NK-92 (cell line): ENCODE data around the gene PET117.
A peak's percentile ranks its signal among the peaks of the same experiment; 100 is the strongest.
"Not testable (repeated sequence)": the region's sequence is repeated elsewhere in the genome, so short reads cannot be mapped to it uniquely, and the experiment has no call there.

Source experiments
- DNase-seq: peaks from one replicate; lab custom pipeline; 2025; ENCODE audit not compliant: unreplicated experiment; lab: John Stamatoyannopoulos, UW

The PET117 gene, protein sequence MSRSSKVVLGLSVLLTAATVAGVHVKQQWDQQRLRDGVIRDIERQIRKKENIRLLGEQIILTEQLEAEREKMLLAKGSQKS

DNA sequence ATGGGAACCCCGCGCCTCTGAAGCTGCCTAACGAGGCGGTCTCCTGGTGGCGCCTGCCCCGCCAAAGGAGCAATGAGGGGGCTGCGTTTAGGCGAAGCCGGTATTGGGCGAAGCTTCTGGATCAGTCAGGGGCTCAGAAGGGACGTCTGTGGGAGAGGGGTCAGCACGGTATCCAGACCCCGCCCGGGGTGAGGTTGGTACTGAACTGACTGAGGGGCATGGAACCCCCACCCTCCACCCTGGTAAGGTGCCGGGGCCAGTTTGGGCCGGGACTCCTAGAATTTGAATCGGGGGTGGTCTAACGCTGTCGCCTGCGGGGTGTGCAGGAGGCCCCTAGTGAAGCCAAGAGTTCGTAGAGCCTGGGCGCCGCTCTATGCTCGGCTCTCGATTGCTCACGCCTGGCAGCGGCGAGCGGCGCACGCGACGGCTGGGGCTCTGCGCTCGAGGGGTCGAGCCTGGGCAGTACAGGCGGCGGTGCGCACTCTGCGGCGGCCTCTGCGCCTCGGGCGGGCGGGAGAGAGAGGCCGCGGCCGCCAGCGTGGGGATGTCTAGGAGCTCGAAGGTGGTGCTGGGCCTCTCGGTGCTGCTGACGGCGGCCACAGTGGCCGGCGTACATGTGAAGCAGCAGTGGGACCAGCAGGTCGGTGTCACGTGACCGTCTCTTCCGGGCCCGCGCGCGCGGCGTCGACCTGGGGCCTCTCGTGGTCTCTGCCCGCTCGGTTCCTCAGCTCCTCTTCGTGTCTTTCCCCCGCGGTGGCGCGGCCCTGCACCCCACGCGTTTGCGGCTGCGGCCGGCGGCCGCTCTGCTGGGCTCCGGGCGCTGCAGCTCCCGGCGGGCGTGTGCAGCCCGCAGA is at the start of gene PET117, which contains the start of gene KAT14:
Gene PET117 (plus strand): TSS at position 452 of the 854 bp plus-strand sequence. CDS start 93 bp downstream, at position 545.
Gene KAT14 (plus strand): TSS at position 452 of the 854 bp plus-strand sequence. CDS start 4,798 bp downstream, outside the sequence.
- peak; percentile 21 for DNase-seq

DNA sequence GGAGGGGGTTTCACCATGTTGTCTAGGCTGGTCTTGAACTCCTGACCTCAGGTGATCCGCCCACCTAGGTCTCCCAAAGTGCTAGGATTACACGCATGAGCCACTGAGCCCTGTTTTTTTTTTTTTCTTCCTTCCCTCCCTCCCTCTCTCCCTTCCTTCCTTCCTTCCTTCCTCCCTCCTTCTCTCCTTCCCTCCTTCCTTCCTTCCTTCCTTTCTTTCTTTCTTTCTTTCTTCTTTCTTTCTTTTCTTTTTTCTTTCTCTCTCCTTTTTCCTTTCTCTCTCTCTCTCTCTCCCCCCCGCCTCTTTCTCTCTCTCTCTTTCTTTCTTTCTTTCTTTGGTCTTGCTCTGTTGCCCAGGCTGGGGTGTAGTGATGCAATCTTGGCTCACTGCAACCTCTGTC is 49.4 kb upstream of the PET117 start:
- not testable (repeated sequence) for DNase-seq

DNA sequence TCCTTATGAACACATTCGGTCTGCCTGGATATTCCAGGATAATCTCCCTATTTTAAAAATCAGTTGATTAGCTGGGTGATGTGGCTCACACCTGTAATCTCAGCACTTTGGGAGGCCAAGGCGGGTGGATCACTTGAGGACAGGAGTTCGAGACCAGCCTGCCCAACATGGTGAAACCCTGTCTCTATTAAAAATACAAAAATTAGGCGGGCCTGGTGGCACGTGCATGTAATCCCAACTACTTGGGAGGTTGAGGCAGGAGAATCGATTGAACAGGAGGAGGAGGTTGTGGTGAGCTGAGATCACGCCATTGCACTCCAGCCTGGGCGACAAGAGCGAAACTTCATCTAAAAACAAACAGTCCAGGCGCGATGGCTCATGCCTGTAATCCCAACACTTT is 48.8 kb upstream of the PET117 start:
- DNase-seq, result not testable (repeated sequence)

DNA sequence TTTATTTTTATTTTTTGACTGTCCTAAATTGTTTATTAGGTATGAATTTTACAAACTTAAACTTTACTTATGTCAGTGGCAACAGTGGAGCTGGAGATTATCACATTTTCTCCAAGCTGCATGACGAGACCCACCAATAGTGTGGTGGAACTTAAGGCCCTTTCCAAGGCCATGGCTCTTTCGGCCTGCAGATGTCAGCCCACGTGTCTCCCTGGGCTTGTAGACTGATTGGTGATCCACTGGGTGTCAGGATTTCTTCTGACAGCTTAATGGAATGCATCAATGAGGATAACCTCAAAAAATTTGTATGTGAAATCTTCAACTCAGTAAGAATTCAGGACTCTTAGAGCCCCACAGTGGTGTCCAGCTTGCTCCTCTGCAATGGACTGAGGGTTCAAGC is 47.6 kb upstream of the PET117 start:
- no peak for DNase-seq

DNA sequence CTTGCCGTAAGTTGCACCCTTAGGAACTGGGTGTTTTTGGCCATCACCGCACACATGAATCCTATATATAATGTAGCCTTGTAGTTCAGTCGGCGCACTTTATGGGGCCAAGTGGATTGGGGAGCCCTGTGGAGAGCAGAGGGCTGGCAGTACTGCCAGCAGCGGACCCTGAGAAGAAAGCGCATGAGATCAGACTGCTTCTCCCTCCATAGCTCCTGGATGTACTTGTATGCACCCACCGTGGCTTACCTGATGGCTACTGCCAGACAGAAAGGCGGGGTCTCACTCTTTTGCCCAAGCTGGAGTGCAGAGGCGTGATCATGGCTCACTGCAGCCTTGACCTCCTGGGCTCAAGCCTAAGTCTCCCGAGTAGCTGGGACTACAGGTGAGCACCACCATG is 47.2 kb upstream of the PET117 start:
- no peak for DNase-seq

DNA sequence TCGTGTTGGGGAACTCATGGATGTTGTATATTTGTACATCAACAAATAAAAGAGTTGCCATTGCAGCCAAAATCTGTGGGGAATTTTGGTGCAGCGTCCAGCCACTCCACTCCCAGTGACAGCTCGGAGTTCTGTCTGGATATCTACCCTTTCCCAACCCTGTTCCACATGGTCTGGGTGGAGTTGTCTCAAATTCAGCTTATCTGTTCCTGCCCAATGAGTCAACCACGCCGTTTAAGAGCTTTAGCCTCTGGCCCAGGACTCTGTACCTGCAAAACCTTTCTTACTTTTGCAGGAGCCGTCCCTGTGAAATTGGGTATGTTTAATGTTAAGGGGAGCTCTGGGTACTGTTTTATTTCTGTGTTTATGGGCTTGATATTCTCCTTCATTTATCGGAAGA is 46.0 kb upstream of the PET117 start:
- DNase-seq, result no peak

DNA sequence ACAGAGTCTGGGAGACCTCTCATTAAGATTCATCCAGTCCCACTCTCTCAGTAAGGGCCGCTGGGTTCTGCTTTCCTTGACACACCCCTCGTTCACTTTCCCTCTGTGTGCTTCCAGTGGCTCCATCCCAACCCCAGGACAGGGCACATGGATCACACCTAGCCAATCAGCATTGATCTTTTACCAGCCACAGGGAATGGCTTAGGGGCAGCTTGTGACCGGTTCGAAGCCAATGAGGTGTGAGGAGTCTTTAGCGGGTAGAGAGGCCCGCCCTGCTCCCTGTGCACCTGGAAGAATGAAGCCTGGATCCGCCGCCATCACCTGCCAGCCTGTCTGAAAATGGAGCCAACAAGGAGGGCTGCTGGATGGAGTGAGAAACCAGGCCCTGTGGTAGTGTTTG is 44.8 kb upstream of the PET117 start:
- DNase-seq, result no peak

DNA sequence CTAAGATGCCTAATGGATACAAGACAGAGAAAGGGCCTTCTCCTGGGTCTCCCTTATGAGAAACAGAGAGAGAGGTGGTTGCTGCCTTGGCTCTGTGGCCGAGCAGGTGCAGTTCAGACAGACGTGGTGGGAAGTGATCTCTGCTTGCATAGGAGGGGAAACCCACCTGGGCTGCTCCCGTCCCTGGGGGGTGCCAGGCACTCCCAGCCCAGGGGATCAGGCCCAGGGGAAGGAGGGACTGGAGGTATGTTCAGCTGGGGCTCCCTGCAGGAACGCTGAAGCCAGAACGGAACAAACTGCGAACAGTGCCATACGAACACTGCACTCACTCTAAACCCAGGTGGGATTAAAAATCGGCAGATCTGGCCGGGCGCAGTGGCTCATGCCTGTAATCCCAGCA is 44.3 kb upstream of the PET117 start:
- DNase-seq, result no peak

DNA sequence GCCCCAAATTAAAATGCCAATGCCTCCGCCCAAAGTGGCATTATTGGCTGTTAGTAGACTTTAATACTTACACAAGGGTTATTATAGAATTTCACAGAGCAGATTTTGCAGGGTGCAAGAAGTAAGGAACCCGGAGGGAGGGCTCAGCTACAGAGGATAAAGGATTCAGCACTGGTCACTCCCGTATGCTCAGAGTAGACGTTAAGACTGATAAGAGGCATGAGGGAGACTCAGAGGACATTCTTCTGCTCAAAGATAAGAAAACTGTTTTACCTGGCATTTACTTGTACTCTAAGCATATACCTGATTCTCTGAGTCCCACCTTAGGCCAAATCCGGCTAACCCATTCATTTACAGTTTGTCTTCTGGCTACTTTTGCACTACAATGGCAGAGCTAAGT is 43.5 kb upstream of the PET117 start:
- DNase-seq, result no peak

DNA sequence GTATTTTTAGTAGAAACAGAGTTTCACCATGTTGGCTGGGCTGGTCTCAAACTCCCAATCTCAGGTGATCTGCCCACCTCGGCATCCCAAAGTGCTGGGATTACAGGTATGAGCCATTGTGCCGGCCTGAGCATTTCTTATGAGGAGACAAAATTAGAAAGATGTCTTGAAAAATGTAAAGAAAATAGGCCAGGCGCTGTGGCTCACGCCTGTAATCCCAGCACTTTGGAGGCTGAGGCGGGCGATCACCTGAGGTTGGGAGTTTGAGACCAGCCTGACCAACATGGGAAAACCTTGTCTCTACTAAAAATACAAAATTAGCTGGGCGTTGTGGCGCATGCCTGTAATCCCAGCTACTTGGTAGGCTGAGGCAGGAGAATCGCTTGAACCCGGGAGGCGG is 37.1 kb upstream of the PET117 start:
- not testable (repeated sequence) for DNase-seq

DNA sequence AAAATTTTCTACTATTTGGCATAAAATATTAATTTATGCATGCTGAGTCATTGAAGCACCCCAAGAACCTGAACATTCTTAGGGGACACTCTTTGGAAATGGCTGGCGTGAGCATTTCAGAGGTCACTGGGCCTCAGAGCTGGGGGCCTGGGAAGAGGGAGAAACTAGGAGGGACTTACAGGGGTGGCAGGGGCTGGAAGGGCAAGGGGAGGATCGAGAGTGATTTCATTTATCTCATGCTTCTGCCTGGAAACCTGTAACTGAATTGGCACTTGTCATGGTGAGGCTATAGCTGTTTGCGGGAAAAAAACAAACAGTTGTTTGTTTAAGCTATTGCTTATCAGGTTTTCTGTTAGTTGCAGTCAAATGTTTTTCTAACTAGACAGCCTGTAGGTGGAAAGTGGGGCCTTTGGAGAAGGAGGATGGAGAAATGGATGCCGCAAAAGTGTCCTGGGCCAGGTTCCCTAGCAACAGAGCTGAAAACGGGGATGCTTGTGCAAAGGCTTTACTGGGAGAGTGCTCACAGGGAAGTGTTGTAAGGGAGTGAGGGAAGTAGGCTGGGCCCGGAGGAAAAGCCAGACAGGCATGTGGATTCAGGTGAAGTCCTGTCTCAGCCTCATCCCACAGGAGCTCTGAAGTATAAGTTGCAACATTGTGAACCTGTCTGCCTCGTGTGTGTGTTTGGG is 36.4 kb upstream of the PET117 start:
- DNase-seq, result no peak

DNA sequence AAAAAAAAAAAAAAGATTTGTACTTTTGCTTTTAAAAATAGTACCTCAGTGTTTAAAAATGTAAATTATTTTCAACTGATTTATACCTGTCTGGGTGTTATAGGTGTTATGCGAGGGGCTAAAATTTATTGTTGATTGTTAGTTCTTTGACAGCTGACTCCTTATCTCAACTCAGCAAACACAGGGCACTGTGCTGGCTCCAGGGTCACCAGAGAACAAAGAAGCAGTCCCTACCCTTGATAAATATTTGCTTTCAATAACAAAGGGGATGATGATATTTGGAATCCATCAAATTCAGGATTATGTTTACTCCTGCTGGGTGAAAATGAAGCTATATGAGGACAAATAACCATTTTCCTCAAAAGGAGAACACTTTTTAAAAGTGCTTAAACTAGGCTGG is 34.2 kb upstream of the PET117 start:
- no peak for DNase-seq

DNA sequence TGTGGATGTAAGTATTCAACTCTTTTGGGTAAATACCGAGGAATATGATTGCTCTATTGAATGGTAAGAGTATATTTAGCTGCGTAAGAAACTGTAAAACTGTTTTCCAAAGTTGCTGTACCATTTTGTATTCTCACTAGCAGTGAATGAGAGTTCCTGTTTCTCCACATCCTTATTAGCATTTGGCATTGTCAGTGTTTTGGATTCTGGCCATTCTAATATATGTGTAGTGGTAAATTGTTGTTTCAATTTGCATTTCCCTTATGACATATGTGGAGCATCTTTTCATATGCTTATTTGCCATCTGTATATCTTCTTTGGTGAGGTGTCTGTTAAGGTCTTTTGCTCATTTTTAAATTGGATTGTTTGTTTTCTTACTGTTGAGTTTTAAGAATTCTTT is 29.3 kb upstream of the PET117 start:
- DNase-seq, result no peak

DNA sequence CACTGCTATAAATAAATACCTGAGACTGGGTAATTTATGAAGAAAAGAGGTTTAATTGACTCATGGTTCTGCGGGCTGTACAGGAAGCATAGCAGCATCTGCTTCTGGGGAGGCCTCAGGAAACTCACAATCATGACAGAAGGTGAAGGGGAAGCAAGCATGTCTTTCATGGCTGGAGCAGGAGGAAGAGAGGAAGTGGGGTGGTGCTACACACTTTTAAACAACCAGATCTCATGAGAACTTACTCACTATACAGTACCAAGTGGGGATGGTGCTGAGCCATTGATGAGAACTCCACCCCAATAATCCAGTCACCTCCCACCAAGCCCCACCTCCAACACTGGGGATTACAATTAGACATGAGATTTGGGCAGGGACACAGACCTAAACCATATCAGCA is 9.1 kb upstream of the PET117 start:
- not testable (repeated sequence) for DNase-seq

DNA sequence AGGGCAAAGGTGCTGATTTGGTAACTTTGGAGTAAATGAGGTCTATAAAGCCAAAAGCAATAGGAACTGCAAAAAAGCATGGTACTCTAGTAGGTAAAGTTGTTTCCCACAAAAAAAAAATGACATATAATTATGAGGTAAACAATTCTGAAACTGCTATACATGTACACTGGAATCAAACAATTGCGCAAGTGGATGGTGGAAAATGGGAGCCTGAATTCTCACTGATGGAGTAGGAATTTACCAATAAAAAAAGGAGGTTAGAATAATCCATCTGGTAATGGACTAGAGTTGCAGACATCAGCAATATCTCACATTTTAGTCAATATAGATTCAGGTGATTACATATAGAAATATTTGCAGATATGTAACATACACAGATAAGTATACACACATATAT is 5.0 kb upstream of the PET117 start:
- DNase-seq, result no peak

DNA sequence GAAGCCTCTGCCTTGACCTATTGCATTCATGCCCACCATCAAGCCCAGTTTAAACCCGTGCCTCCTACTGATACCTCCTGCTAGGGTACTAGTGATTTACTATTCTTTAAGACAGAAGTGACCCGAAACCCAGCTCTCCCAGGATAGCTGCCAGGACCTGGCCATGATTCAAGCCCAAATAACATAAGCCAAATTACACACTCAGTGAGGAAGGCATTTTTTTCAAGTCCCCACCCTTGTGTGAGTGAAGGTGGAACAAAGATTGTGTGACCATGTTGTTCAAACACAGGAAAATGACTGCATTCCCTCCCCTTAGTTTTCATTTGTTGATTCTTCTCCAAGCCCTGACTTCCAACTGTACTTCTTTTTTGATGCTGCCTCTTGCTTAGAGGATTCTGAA is 3.7 kb upstream of the PET117 start:
- no peak for DNase-seq

DNA sequence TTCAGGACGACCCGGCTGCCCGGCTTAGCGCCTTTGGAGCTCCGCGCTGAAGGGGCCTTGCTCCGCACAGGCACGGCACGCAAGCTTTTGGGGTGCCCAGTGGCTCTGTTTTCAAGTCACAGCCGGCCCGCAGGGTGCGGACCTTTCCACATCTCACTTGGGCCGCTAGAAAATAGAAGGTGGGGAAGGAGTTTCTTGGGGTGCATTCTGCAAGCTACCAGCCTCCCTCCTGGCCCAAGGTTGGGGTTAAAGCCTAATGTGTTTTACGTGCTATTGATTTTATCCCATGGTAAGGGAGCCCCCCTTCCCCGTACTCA is 561 bp downstream of the PET117 start:
- no peak for DNase-seq

DNA sequence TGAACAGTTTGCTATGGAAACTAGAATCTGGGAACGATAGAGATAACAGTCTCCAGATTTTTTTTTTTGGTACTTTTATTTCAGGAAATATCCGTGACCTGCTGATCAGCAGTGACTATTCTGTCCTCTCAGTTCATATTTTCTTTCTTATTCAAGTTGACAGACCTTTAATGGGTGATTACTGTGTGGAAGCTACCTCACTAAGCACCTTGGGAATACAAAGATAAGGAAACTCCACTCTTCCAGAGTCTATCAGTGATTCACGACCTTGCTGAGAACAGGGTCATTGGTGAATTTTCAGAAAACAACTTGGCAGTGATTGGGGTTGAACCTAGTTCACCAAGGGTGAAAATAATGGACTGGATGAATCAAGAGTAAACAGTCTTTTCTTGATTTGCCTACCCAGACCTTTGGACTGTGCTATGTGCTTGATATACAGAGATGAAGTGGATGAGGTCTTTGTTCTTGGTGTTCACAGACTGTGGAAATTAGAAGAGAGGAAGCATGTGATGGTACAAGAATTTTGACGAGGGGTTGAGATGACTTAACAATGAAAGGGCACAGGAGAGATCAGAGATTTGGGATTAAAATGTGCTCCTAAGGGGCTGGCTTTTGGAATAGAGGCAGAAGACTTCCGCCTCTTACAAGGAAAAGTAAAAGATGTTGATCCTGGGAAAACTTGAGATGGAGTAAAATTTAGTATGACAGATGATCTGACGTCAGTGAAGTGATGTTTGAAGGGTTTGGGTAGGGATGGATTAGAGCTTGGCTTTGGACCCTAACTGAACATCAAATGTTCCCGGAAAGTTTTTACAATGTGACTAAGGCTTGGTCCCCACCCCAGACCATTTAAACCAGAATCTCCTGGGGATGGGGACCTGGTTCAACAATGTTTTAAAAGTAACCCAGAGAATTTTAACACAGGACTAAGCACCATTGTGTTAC is 1.2 kb downstream of the PET117 start:
- DNase-seq, result no peak

DNA sequence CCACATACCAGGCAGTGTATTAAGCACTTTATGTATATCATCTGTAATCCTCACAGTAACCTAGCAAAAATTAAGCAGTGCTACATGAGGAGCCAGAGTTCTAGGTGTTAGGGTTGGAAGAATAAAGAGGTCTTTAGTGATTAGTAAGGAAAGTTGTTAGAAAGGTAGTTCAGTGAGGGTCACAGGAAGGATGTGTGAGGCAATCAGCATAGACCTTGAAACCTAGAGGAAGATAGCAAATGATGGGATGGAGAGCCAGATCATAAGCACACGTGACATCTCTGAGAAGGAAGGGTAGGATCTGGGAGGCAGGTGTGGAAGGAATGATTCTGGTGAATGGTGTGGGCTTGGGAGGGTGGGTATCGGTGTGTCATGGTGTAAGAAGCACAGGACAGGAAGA is 2.2 kb downstream of the PET117 start:
- no peak for DNase-seq

DNA sequence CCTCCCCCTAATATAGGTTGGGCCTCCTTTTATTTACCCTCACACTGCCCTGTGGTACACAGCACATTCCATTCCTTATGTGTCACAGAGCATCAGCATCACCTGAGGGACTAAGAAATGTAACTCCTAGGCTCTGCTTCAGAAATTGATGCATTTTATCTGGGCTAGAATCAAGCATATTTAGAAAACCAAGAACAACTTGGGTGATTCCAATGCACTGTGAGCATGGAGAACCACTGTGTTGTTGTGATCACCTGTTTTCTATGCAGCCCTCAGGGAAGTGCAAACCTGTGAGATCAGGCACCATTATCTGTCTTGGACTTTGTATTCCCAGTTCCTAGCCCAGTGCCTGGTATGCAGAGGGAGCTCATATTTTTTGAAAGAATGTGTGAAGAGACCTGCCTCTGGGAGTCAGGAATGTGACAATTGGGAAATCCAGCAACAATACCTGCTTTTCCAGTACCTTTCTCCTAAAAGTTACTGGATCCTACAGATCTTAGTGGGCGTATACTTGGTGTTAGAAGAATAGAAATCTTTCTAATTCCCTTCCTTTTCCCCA is 7.0 kb downstream of the PET117 start:
- no peak for DNase-seq

DNA sequence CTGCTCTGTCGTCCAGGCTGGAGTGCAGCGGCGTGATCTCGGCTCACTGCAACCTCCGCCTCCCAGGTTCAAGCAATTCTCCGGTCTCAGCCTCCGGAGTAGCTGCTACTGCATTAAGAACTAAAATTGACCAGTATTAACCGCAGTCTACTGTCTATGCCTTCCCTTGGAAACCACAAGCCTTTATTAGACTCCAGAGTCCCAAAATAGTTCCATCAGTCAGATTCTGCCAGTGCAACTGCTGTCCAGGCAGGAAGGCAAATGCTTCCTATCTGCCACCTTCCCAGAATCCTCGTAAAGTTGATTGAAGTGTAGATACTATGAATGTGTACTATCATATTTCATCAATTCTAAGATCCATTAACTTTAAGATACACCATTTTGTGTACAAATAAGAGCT is 16.7 kb downstream of the PET117 start:
- no peak for DNase-seq
